OCI-LY1 (cell line): Measurements from ENCODE around the gene GOSR2.

Experiments
- H2AFZ ChIP-seq: fragments of 200-600 bp; sonication (generic), shearing (Covaris generic); 2 replicates; pipeline ENCODE4 v1.6.0; 2014; ENCODE audit warnings: antibody characterized with exemption, mild to moderate bottlenecking, low read length
- H3F3A ChIP-seq: fragments of 200-600 bp; sonication (generic), shearing (Covaris generic); 2 replicates; pipeline ENCODE4 v1.6.0; 2014; ENCODE audit warnings: mild to moderate bottlenecking, antibody characterized with exemption, low read length, moderate library complexity; ENCODE audit not compliant: insufficient read depth
- H3K27ac ChIP-seq: fragments of 200-600 bp; sonication (generic); 2 replicates; pipeline ENCODE4 v1.5.1; 2014; ENCODE audit warnings: low read length, mixed run types, mild to moderate bottlenecking, low read depth; ENCODE audit not compliant: poor library complexity, severe bottlenecking
- H3K27me3 ChIP-seq: fragments of 200-600 bp; sonication (generic); 2 replicates; pipeline ENCODE4 v1.6.0; 2014; ENCODE audit warnings: antibody characterized with exemption, mild to moderate bottlenecking, low read length, moderate library complexity; ENCODE audit not compliant: insufficient read depth
- H3K36me3 ChIP-seq: fragments of 200-600 bp; sonication (generic); 2 replicates; pipeline ENCODE4 v1.6.1; 2014; ENCODE audit warnings: mild to moderate bottlenecking, antibody characterized with exemption, low read length, moderate library complexity, mixed read lengths; ENCODE audit not compliant: insufficient read depth
- H3K4me1 ChIP-seq: fragments of 200-600 bp; sonication (generic); 2 replicates; pipeline ENCODE4 v1.5.1; 2014; ENCODE audit warnings: mild to moderate bottlenecking, low read length, moderate library complexity; ENCODE audit not compliant: insufficient read depth, severe bottlenecking
- H3K4me2 ChIP-seq: fragments of 200-600 bp; sonication (generic), shearing (Covaris generic); 2 replicates; pipeline ENCODE4 v1.6.1; 2014; ENCODE audit warnings: low read length
- H3K4me3 ChIP-seq: fragments of 200-600 bp; sonication (generic); 2 replicates; pipeline ENCODE4 v1.5.1; 2014; ENCODE audit warnings: low read length, low read depth, mild to moderate bottlenecking, mixed read lengths; ENCODE audit not compliant: poor library complexity, severe bottlenecking
- H3K79me2 ChIP-seq: fragments of 200-600 bp; shearing (Covaris generic); 2 replicates; pipeline ENCODE4 v1.6.1; 2016; ENCODE audit warnings: mixed run types, low read length, mixed read lengths; ENCODE audit not compliant: insufficient read depth
- H3K9ac ChIP-seq: fragments of 200-600 bp; sonication (generic), shearing (Covaris generic); 2 replicates; pipeline ENCODE4 v1.6.1; 2014; ENCODE audit warnings: mild to moderate bottlenecking, low read length, mixed read lengths
- H3K9me2 ChIP-seq: fragments of 200-600 bp; sonication (generic), shearing (Covaris generic); 2 replicates; pipeline ENCODE4 v1.6.1; 2014; ENCODE audit warnings: low read depth, mild to moderate bottlenecking, low read length, mixed read lengths
- H3K9me3 ChIP-seq: fragments of 200-600 bp; shearing (Covaris generic); 2 replicates; pipeline ENCODE4 v1.6.1; 2014; ENCODE audit warnings: low read length, mixed read lengths
- H4K20me1 ChIP-seq: fragments of 200-600 bp; sonication (generic), shearing (Covaris generic); 2 replicates; pipeline ENCODE4 v1.6.0; 2016; ENCODE audit warnings: mild to moderate bottlenecking, low read length; ENCODE audit not compliant: insufficient read depth
- CTCF ChIP-seq: fragments of 200-600 bp; sonication (generic), shearing (Covaris generic); IDR thresholded peaks from 2 replicates; pipeline ENCODE4 v1.5.1; 2017; ENCODE audit warnings: mild to moderate bottlenecking, antibody characterized with exemption, low read length, moderate library complexity, mixed read lengths
- EZH2 ChIP-seq: fragments of 200-600 bp; sonication (generic), shearing (Covaris generic); IDR thresholded peaks from 2 replicates; pipeline ENCODE4 v1.8.0; 2017; ENCODE audit warnings: borderline replicate concordance, mixed run types, mild to moderate bottlenecking, antibody characterized with exemption, low read length, moderate library complexity, mixed read lengths

The GOSR2 gene

GRCh38 chr17:46877466-46877865 lies 45.5 kb upstream of the GOSR2 start:
- Histone ChIP-seq H3K27me3 (no peaks in the 10 kb centered on the region), H3K27ac (no peak overlapping the region), H2AFZ (no peak overlapping the region), H3K36me3 (no peaks in the 10 kb centered on the region), H3K4me2 (no peak overlapping the region), H3K79me2 (no peaks in the 10 kb centered on the region), H3K4me3 (no peak overlapping the region), H3K9me2 (no peaks in the 10 kb centered on the region), H3K9me3 (no peaks in the 10 kb centered on the region), H3K9ac (no peak overlapping the region), H4K20me1 (no peaks in the 10 kb centered on the region), H3F3A (no peaks in the 10 kb centered on the region), H3K4me1 (no peaks in the 10 kb centered on the region)
- TF ChIP-seq CTCF (no peak), EZH2 (no peak)

GRCh38 chr17:46878055-46878454 lies 44.9 kb upstream of the GOSR2 start:
- H3K4me2 ChIP-seq: no peak overlapping the region
- H3K4me1 ChIP-seq: no peaks in the 10 kb centered on the region
- no peaks in the 10 kb centered on the region for H3K9me2 ChIP-seq
- no peak overlapping the region for H3K27ac ChIP-seq
- no peaks in the 10 kb centered on the region for H3K79me2 ChIP-seq
- no peaks in the 10 kb centered on the region for H3K27me3 ChIP-seq
- no peaks in the 10 kb centered on the region for H3F3A ChIP-seq
- no peaks in the 10 kb centered on the region for H4K20me1 ChIP-seq
- no peaks in the 10 kb centered on the region for H3K9me3 ChIP-seq
- H3K4me3 ChIP-seq: no peak overlapping the region
- TF ChIP-seq EZH2 (no peak), CTCF (no peak)
- no peak overlapping the region for H2AFZ ChIP-seq
- H3K36me3 ChIP-seq: no peaks in the 10 kb centered on the region
- no peak overlapping the region for H3K9ac ChIP-seq

GRCh38 chr17:46879101-46879500 lies 43.9 kb upstream of the GOSR2 start:
- TF ChIP-seq EZH2: no peak
- no peak for TF ChIP-seq CTCF
- Histone ChIP-seq H3K4me3 (no peak overlapping the region), H3K4me1 (no peaks in the 10 kb centered on the region), H3K4me2 (no peak overlapping the region), H3K9ac (no peak overlapping the region), H4K20me1 (no peaks in the 10 kb centered on the region), H2AFZ (no peak overlapping the region), H3K79me2 (no peaks in the 10 kb centered on the region), H3K9me3 (no peaks in the 10 kb centered on the region), H3K36me3 (no peaks in the 10 kb centered on the region), H3K9me2 (no peaks in the 10 kb centered on the region), H3F3A (no peaks in the 10 kb centered on the region), H3K27me3 (no peaks in the 10 kb centered on the region), H3K27ac (no peak overlapping the region)
